PC-3 (cell line): ENCODE results near the gene GAB2.

Experiments
- EZH2 ChIP-seq: fragments of 300-600 bp; sonication (generic); IDR thresholded peaks from one replicate; pipeline ENCODE4 v1.6.1; 2017; ENCODE audit warnings: antibody characterized with exemption, mild to moderate bottlenecking, low read length; ENCODE audit not compliant: unreplicated experiment
- EZH2phosphoT487 ChIP-seq: fragments of 300-600 bp; sonication (generic); IDR thresholded peaks from 2 replicates; pipeline ENCODE4 v1.6.1; 2018; ENCODE audit warnings: mild to moderate bottlenecking, antibody characterized with exemption, low read length, borderline replicate concordance
- TF ChIP-seq, protein P1 (sequence below): fragments of 300-600 bp; sonication (generic); conservative IDR thresholded peaks from 2 replicates; pipeline ENCODE4 v1.5.1; 2017; ENCODE audit warnings: antibody characterized with exemption, low read depth, mild to moderate bottlenecking, low read length

DNA sequence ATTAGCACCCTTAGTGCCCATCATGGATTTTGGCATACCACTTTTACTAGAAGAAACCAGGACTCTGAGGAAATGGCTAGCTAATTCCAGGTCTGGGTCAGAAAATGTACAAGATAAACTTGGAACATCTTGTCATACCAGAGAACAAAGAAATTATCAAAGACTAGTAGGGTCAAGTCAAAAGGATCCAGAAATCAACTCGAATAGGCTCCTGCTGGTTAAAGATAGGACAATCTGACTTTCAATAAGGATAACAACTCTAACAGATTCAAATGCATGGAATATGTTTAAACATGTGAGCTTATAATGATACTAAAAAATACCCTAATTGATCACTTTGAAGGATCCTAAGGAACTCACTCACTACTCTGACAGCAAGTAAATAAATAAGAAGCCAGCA lies 18.9 kb downstream of the GAB2 start:
- TF ChIP-seq, protein P1, sequence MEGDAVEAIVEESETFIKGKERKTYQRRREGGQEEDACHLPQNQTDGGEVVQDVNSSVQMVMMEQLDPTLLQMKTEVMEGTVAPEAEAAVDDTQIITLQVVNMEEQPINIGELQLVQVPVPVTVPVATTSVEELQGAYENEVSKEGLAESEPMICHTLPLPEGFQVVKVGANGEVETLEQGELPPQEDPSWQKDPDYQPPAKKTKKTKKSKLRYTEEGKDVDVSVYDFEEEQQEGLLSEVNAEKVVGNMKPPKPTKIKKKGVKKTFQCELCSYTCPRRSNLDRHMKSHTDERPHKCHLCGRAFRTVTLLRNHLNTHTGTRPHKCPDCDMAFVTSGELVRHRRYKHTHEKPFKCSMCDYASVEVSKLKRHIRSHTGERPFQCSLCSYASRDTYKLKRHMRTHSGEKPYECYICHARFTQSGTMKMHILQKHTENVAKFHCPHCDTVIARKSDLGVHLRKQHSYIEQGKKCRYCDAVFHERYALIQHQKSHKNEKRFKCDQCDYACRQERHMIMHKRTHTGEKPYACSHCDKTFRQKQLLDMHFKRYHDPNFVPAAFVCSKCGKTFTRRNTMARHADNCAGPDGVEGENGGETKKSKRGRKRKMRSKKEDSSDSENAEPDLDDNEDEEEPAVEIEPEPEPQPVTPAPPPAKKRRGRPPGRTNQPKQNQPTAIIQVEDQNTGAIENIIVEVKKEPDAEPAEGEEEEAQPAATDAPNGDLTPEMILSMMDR: no peak
- TF ChIP-seq EZH2 (no peak), EZH2phosphoT487 (no peak)
